ENCODE data around the gene GGTA1. TPM values are rescaled to one million over a fixed set of nuclear protein-coding genes. Genes with fewer than 3 reads are reported as not detected.
A peak's percentile ranks its signal among the peaks of the same experiment; 100 is the strongest.

The GGTA1 gene
- total and polyA plus RNA-seq, 4 donors: 2.4 to 3.3 (median 2.8) TPM

DNA sequence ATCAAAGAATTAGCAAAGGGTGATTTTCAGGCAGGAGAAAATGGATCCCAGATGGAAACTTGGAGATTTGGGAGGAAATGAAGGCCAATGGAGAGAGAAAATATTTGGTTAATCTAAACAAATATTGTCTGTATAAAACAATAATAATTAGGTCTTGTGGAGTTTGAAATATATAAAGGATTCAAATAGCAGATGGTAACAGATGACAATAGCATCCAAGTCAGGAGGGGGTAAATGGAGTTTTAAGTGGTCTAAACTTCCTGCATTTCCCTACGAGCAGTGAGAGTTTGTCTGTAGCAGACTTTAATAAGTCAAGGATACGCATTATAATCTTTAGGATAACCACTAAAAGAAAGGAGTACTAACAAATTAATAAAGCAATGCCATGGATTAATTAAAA lies 49.0 kb upstream of the GGTA1 start:
- Histone ChIP-seq H3K36me3 (ENCODE audit: control insufficient read depth in 4 of 4, insufficient read depth in 3 of 4, low read depth in 1 of 4, low read length in 3 of 4) (no peaks in the 10 kb centered on the region), H3K9ac (ENCODE audit: low read depth in 1 of 2, low read length in 2 of 2) (no peak overlapping the region), H3K27ac (ENCODE audit: low read depth in 1 of 2, low read length in 2 of 2) (no peak overlapping the region), H3K9me3 (ENCODE audit: control insufficient read depth in 4 of 4, low read length in 3 of 4) (no peaks in the 10 kb centered on the region), H3K4me1 (ENCODE audit: control insufficient read depth in 4 of 4, insufficient read depth in 4 of 4, low read length in 3 of 4) (peaks cover 0 to 11% (median 3%) of the 10 kb centered on the region in 4 donors), H3K27me3 (ENCODE audit: control insufficient read depth in 4 of 4, insufficient read depth in 4 of 4, low read length in 3 of 4) (no peaks in the 10 kb centered on the region), H3K4me3 (ENCODE audit: low read depth in 1 of 3, low read length in 3 of 3) (no peak overlapping the region)
- 98% methylated on average over 2 of the region's 2 CpGs for WGBS
- TF ChIP-seq YY1 (IDR thresholded peaks at IDR 0.05) (no peak), RXRA (IDR thresholded peaks at IDR 0.05) (no peak), EGR1 (IDR thresholded peaks at IDR 0.05; ENCODE audit: low read depth in 2 of 2) (no peak), TAF1 (conservative IDR thresholded peaks at IDR 0.05) (no peak), HNF4A (conservative IDR thresholded peaks at IDR 0.05) (no peak), JUND (IDR thresholded peaks at IDR 0.05) (no peak), NR2F2 (IDR thresholded peaks at IDR 0.05) (no peak), RAD21 (IDR thresholded peaks at IDR 0.05) (no peak)
- TF ChIP-seq, protein P1, sequence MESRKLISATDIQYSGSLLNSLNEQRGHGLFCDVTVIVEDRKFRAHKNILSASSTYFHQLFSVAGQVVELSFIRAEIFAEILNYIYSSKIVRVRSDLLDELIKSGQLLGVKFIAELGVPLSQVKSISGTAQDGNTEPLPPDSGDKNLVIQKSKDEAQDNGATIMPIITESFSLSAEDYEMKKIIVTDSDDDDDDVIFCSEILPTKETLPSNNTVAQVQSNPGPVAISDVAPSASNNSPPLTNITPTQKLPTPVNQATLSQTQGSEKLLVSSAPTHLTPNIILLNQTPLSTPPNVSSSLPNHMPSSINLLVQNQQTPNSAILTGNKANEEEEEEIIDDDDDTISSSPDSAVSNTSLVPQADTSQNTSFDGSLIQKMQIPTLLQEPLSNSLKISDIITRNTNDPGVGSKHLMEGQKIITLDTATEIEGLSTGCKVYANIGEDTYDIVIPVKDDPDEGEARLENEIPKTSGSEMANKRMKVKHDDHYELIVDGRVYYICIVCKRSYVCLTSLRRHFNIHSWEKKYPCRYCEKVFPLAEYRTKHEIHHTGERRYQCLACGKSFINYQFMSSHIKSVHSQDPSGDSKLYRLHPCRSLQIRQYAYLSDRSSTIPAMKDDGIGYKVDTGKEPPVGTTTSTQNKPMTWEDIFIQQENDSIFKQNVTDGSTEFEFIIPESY (IDR thresholded peaks at IDR 0.05): no peak
- TF ChIP-seq, protein P2, sequence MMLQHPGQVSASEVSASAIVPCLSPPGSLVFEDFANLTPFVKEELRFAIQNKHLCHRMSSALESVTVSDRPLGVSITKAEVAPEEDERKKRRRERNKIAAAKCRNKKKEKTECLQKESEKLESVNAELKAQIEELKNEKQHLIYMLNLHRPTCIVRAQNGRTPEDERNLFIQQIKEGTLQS (IDR thresholded peaks at IDR 0.05): no peak
- DNase-seq (ENCODE audit: low spot score): no peak

DNA sequence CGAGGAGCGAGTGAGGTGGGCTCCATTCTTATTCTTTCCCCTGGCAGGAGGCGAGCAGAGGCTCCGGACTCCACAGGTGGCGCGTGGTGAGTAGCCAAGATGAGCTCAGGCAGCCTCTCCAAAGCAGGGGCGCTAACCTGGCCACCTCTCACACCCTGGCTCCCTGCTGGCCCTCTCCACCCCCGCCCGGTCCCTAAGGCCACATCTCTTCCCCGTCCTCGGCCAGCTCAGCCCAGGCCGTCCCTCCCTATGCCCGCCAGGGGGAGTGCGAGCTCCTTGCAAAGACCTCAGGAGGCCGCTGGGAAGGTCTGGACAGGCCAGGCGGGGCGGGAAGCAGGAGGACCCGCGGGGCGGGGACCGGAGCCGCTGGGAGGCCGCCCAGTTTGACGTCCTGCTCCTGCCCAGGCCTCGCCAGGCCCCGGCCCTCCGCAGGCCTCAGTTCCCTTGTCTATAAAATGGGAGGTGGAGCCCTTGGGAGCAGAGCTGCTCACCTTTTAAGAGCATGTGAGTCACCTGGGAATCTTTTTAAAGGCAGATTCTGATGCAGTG lies 46.3 kb upstream of the GGTA1 start:
- H3K9ac ChIP-seq (ENCODE audit: low read depth in 1 of 2, low read length in 2 of 2): no peak overlapping the region
- no peaks in the 10 kb centered on the region for H3K27me3 ChIP-seq (ENCODE audit: control insufficient read depth in 4 of 4, insufficient read depth in 4 of 4, low read length in 3 of 4)
- peaks cover 0 to 11% (median 3%) of the 10 kb centered on the region in 4 donors for H3K4me1 ChIP-seq (ENCODE audit: control insufficient read depth in 4 of 4, insufficient read depth in 4 of 4, low read length in 3 of 4)
- peak; percentile 87 for DNase-seq (ENCODE audit: low spot score)
- H3K36me3 ChIP-seq (ENCODE audit: control insufficient read depth in 4 of 4, insufficient read depth in 3 of 4, low read depth in 1 of 4, low read length in 3 of 4): no peaks in the 10 kb centered on the region
- no peak overlapping the region for H3K27ac ChIP-seq (ENCODE audit: low read depth in 1 of 2, low read length in 2 of 2)
- no peaks in the 10 kb centered on the region for H3K9me3 ChIP-seq (ENCODE audit: control insufficient read depth in 4 of 4, low read length in 3 of 4)
- 4% methylated on average over 27 of the region's 27 CpGs for WGBS
- TF ChIP-seq, protein P1 (IDR thresholded peaks at IDR 0.05): no peak
- peak; percentile 27 for TF ChIP-seq NR2F2 (IDR thresholded peaks at IDR 0.05)
- TF ChIP-seq, protein P3, sequence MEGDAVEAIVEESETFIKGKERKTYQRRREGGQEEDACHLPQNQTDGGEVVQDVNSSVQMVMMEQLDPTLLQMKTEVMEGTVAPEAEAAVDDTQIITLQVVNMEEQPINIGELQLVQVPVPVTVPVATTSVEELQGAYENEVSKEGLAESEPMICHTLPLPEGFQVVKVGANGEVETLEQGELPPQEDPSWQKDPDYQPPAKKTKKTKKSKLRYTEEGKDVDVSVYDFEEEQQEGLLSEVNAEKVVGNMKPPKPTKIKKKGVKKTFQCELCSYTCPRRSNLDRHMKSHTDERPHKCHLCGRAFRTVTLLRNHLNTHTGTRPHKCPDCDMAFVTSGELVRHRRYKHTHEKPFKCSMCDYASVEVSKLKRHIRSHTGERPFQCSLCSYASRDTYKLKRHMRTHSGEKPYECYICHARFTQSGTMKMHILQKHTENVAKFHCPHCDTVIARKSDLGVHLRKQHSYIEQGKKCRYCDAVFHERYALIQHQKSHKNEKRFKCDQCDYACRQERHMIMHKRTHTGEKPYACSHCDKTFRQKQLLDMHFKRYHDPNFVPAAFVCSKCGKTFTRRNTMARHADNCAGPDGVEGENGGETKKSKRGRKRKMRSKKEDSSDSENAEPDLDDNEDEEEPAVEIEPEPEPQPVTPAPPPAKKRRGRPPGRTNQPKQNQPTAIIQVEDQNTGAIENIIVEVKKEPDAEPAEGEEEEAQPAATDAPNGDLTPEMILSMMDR (IDR thresholded peaks at IDR 0.05; ENCODE audit: low read depth, low read length, missing input control): peak; percentile 91
- no peak for TF ChIP-seq GABPA (IDR thresholded peaks at IDR 0.05 in 1 of 2, conservative IDR thresholded peaks at IDR 0.05 in 1 of 2)
- peak; percentile 28 for TF ChIP-seq SP1 (IDR thresholded peaks at IDR 0.05)
- TF ChIP-seq HNF4G (IDR thresholded peaks at IDR 0.05): no peak
- TF ChIP-seq RAD21 (IDR thresholded peaks at IDR 0.05): peak; percentile 97 to 99
- TF ChIP-seq RXRA (IDR thresholded peaks at IDR 0.05): no peak
- no peak for TF ChIP-seq EGR1 (IDR thresholded peaks at IDR 0.05; ENCODE audit: low read depth in 2 of 2)
- H3K4me3 ChIP-seq (ENCODE audit: low read depth in 1 of 3, low read length in 3 of 3): no peak overlapping the region
